ENCODE results near the gene SCN1A.
"Not testable (repeated sequence)": the region's sequence is repeated elsewhere in the genome, so short reads cannot be mapped to it uniquely, and the experiment has no call there.

SCN1A gene

GRCh38 chr2:166127217-166128155 lies at the start of gene SCN1A:
Gene SCN1A, minus strand, starts transcription at chr2:166128020. Its CDS starts 54,399 bp downstream, at chr2:166073621.
- DNase-seq (ENCODE audit: low read depth): no peak

- no peak for DNase-seq (ENCODE audit: low read depth)
Measured at GRCh38 chr2:166173263-166173662, 45.4 kb upstream of the SCN1A start.

- no peak for DNase-seq (ENCODE audit: low read depth)
Measured at GRCh38 chr2:166171216-166171615, 43.4 kb upstream of the SCN1A start.

- no peak for DNase-seq (ENCODE audit: low read depth)
Measured at GRCh38 chr2:166170356-166170755, 42.5 kb upstream of the SCN1A start.

- DNase-seq (ENCODE audit: low read depth): no peak
Measured at GRCh38 chr2:166167449-166167848, 39.6 kb upstream of the SCN1A start.

GRCh38 chr2:166163775-166164174 lies 36.0 kb upstream of the SCN1A start:
- DNase-seq (ENCODE audit: low read depth): no peak

GRCh38 chr2:166158546-166158945 lies 30.7 kb upstream of the SCN1A start:
- no peak for DNase-seq (ENCODE audit: low read depth)

GRCh38 chr2:166157578-166157977 lies 29.8 kb upstream of the SCN1A start:
- DNase-seq (ENCODE audit: low read depth): no peak

GRCh38 chr2:166156985-166157490 lies 29.2 kb upstream of the SCN1A start:
- no peak for DNase-seq (ENCODE audit: low read depth)

GRCh38 chr2:166155589-166155988 lies 27.8 kb upstream of the SCN1A start:
- DNase-seq (ENCODE audit: low read depth): no peak

- DNase-seq (ENCODE audit: low read depth): no peak
Measured at GRCh38 chr2:166154685-166155338, 27.0 kb upstream of the SCN1A start.

- DNase-seq (ENCODE audit: low read depth): no peak
Measured at GRCh38 chr2:166152064-166152463, 24.2 kb upstream of the SCN1A start.

GRCh38 chr2:166148500-166149400 lies 20.9 kb upstream of the SCN1A start:
- DNase-seq (ENCODE audit: low read depth): no peak

- DNase-seq (ENCODE audit: low read depth): no peak
Measured at GRCh38 chr2:166147883-166148282, 20.1 kb upstream of the SCN1A start.

GRCh38 chr2:166144071-166144470 lies 16.3 kb upstream of the SCN1A start:
- no peak for DNase-seq (ENCODE audit: low read depth)

- DNase-seq (ENCODE audit: low read depth): no peak
Measured at GRCh38 chr2:166140932-166141331, 13.1 kb upstream of the SCN1A start.

GRCh38 chr2:166140475-166140874 lies 12.7 kb upstream of the SCN1A start:
- no peak for DNase-seq (ENCODE audit: low read depth)

GRCh38 chr2:166139479-166139878 lies 11.7 kb upstream of the SCN1A start:
- not testable (repeated sequence) for DNase-seq (ENCODE audit: low read depth)

GRCh38 chr2:166138667-166139066 lies 10.8 kb upstream of the SCN1A start:
- no peak for DNase-seq (ENCODE audit: low read depth)

GRCh38 chr2:166138144-166138543 lies 10.3 kb upstream of the SCN1A start:
- DNase-seq (ENCODE audit: low read depth): no peak

GRCh38 chr2:166137331-166137730 lies 9.5 kb upstream of the SCN1A start:
- DNase-seq (ENCODE audit: low read depth): no peak

- no peak for DNase-seq (ENCODE audit: low read depth)
Measured at GRCh38 chr2:166135849-166136258, 8.0 kb upstream of the SCN1A start.

Data from T-helper 22 cell (primary cell).